GM12873 (cell line): ENCODE results near the gene PITPNM2.

Experiments
- TF ChIP-seq, protein P1 (sequence below): IDR thresholded peaks from 2 replicates; pipeline ENCODE4 v1.5.1; 2012; ENCODE audit warnings: low read depth, mild to moderate bottlenecking, moderate library complexity, low read length, control low read depth; ENCODE audit not compliant: insufficient read depth; ENCODE audit errors: missing control alignments

PITPNM2 gene

DNA sequence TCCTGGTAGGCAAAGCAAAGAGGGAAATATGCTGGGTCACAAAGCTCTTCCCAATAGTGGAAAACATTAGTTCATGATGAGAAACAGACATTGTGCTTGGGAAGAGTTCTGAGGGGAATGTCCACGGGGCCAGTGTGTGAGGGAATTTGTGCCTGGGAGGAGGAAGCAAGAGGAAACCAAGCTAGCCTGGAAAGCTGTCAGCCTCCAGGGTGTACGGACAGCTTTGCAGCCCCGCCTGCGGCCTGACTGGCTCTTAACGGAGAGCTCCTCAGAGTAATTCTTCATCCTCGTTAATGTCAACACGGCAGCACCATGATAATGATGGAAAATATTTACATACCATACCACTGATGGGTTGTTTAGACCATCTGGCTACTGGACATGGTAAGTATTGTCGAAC, 32.4 kb downstream of the PITPNM2 start:
- TF ChIP-seq, protein P1, sequence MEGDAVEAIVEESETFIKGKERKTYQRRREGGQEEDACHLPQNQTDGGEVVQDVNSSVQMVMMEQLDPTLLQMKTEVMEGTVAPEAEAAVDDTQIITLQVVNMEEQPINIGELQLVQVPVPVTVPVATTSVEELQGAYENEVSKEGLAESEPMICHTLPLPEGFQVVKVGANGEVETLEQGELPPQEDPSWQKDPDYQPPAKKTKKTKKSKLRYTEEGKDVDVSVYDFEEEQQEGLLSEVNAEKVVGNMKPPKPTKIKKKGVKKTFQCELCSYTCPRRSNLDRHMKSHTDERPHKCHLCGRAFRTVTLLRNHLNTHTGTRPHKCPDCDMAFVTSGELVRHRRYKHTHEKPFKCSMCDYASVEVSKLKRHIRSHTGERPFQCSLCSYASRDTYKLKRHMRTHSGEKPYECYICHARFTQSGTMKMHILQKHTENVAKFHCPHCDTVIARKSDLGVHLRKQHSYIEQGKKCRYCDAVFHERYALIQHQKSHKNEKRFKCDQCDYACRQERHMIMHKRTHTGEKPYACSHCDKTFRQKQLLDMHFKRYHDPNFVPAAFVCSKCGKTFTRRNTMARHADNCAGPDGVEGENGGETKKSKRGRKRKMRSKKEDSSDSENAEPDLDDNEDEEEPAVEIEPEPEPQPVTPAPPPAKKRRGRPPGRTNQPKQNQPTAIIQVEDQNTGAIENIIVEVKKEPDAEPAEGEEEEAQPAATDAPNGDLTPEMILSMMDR, result no peak

DNA sequence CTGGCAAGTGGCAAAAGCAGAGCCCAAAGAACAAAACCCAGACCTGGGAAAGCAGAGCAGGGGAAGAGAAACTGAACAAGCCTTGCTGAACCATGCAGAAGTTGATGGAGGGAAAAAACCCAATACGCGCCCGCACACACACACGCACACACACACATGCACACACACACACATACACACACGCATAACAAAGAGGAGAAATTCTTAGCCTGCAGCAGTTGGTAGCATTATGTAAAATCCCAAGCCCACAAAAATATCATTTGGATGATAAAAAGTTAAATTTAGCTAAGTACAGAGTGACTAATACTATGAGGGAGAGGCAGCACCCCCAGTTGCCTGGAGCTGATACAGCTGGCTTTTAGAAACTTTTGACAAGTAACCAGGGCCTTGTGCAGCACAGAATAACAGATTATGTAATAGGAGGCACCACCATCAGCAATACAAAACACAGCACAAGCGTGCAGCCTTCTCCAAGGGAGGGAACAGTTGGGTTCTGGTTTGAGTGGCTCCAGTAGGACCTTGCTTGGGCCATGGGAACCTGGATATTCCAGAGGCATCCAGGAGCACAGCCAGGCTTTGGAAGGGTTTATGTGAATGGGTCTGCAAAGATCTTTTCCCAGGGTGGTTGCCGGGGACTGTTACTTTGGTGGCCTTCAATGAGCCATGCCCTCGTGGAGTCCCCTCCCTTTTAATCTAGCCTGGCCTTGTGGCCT, 35.3 kb downstream of the PITPNM2 start:
- TF ChIP-seq, protein P1, result no peak

DNA sequence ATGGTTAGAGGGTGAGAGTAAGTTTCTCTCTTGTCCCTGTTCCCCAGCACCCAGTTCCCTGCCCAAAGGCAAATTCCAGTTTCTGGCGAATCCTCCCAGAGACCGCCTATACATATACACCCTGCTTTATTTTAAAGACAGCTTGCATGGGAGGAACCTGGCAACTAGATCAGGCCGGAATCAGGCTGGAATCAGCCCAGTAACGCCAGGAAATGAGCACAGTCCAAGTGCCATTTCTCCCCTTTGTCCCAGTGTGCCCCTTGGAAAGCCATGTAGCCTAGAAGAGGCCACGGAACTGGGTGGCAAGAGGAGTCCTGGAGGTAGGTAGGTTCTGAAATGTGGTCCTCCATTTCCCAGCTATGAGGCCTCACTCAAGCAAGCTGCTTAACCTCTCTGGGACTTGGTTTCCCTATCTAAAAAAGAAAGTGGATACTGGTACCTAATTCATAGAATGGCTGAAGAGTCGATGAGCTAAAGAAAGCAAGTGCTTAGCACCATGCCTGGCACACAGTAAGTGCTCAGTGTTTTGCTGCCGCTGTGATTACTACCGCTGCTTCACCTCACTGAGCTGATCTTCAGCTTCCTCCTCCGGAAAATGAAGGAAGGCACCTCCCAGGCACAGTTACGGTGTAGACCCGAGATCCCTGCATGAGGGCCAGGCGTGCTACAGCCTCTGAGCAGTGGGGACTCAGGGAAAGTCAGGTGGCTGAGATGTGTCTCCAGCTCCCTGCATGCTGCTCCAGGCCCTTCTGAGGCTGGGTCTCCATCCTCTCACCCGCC, 36.4 kb downstream of the PITPNM2 start:
- TF ChIP-seq, protein P1, result no peak

DNA sequence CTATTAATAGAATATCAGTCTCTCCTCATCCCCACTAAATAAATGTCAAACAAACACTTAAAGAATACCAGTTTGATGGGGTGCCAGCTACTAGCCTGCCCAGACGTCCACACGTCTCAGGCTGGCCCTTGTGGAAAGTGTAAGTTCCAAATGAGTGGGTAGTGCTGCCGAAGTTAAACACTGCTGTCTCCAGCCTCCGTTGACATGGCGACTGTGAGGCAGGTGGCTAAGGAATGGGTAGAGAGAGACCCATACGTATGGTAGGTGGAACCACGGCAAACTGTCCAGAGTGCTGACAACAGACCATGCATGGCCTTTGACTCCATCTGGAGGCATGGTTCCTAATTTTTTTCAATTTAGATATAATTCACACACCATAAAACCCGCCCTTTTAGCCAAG, 37.9 kb downstream of the PITPNM2 start:
- TF ChIP-seq, protein P1, result no peak

DNA sequence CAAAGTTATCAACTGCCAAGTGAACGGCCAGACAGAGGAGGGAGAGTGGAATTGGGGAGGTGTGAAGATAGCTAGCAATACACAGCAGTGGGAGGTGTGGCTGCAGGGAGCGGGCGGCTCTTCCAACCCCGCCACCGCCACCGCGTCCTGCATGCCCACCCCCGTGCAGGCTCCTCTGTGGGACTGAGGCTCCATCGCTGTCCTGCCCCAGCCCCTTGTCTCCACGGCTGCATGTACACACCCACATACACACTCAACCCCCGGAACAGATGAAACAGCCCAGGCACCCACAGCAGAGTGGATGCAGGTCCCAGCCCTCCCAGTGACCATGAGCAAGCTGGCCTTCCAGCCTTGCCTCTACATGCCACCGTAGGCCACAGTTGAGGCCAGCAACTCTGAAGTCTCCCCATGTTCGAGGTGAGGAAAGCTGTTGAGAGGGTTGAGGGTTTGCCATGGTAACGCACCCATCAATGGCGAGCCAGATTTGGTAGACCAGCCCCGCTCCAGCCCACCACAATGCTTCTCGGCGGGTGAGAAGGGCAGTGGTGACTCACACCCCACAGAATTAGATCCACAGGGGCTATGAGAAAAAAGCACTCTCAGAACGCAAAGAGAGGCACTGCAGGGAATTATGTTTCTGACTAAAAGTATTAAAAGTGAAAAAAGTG, 39.3 kb downstream of the PITPNM2 start:
- TF ChIP-seq, protein P1, result no peak

DNA sequence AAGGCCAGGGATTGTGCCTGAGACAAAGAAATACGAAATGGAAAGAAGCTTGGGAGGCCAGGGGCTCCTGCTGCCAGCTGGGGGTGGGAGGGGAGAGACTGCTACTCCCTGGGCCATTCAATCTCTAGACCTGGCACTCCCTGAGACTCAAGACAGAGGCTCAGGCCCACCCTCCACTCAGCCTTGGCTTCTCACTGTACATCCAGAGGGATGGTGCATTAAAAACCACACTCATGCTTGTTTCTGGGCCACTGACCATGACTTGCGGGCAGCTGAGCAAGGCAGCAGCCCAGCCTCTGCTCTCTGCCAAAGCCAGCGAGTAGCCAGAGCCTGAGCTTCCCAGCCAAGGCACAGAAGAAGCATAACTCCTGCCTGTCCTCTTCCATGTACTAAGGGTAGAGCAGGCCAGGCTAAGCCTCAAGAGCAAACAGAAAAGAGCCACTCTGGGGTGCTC, 41.5 kb downstream of the PITPNM2 start:
- TF ChIP-seq, protein P1, result no peak

DNA sequence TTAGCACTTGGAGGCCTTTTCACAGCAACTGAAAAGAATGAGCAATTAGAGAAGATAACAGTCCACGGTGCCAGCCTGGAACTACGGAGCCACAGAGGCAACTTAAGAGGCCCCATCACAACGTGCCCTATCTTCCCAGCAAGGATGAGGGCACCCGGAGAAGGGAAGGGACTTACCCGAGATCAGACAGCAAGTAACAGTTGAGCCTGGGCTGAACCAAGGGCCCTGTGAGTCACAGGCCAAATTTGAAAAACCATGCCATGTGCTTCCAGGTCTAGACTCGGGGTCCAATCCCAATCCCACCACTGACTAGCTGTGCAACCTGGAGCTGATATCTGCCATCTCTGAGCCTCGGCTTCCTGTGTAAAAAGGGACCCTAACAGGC, 42.2 kb downstream of the PITPNM2 start:
- TF ChIP-seq, protein P1, result no peak
